ENCODE data around the gene TIGD3. TPM values are rescaled to one million over a fixed set of nuclear protein-coding genes. Genes with fewer than 3 reads are reported as not detected.

Gene TIGD3
- total RNA-seq, 2 donors from 2014 or later: 0.95 to 1.5 TPM

DNA sequence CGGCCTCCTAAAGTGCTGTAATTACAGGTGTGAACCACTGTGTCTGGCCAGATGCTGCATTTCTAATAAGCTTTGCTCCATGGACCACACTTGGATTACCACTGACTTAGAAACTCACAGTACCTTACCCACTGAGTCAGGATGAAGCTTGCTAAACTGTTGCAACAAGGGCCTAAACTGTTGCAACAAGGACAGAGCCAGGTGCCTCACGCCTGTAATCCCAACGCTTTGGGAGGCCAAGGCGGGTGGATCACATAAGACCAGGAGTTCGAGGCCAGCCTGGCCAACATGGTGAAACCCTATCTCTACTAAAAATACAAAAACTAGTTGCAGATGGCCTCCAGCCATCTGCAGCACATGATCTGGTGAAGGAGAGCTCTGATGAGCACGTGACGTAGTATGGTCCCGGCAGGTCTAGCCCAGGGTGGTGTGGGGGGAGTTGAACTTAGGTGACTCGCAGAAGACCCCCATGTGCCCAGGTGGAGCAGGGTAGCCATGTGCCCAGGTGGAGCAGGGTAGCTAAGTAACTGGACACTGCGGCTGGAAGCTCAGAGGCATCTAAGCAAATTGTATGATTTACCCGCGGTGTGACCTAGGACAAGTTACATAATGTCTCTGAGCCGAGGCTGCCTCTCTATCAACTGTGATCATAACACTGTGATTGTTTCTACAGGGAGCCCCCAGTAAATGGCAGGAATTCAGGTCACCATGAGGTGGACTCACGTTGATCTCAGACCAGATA lies 19.5 kb downstream of the TIGD3 start:
- Mint-ChIP-seq H3K27me3 (no peaks in the 10 kb centered on the region), H3K4me1 (no peaks in the 10 kb centered on the region), H3K4me3 (no peak overlapping the region), H3K27ac (no peak overlapping the region), H3K36me3 (ENCODE audit: low read depth) (no peaks in the 10 kb centered on the region), H3K9me3 (no peaks in the 10 kb centered on the region)
- ATAC-seq (replicated peaks): no peak

DNA sequence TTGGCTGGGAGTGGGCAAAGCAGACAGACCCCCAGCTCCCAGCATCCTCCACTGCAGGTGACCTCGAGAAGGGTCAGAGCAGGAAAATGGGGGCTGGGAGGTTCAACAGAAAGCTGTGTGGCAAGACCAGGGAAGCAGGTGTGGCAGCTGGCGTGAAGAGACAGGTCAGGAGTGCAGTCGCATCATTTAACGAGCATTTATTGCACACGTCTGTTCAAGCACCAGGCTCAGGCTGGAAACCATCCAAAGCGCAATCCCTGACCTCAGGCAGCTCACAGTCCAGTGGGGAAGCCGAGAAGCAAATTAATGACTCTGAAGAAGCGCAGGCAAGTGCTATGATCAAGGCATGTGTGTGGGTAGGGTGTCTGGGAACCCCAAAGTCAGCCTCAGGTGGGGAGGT lies 20.5 kb downstream of the TIGD3 start:
- Mint-ChIP-seq H3K9me3 (no peaks in the 10 kb centered on the region), H3K4me3 (no peak overlapping the region), H3K4me1 (no peaks in the 10 kb centered on the region), H3K27me3 (no peaks in the 10 kb centered on the region), H3K27ac (peak overlapping the region; percentile 6), H3K36me3 (ENCODE audit: low read depth) (no peaks in the 10 kb centered on the region)
- no peak for ATAC-seq (replicated peaks)

DNA sequence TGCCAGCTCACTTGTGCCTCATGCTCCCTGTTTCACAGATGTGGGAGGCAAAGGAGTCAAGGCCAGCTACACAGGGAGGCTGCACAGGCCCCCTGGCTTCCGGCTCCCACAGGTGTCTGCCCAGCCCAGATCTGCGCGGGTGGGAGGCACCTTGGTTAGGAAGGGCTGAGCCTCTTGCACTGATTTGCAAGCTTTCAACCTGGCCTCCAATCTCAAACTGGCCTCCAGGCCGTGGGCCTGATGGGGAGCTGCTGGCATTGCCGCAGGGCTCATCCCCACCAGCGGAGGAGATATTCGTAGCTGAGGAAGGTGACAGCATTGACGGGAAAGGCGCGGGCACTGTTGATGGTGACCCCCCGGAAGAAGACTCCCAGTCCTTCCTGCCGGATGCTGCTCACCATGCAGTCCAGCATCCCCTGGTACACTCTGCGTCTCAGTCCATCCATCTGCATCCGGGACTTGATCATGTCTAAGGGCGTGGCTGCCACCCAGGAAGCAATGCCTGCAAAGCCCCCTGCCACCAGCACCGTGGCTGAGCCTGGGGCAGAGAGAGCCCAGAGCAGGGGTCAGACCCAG lies 21.7 kb downstream of the TIGD3 start:
- Mint-ChIP-seq H3K36me3 (ENCODE audit: low read depth) (no peaks in the 10 kb centered on the region), H3K9me3 (no peaks in the 10 kb centered on the region), H3K4me1 (no peaks in the 10 kb centered on the region), H3K4me3 (no peak overlapping the region), H3K27ac (no peak overlapping the region), H3K27me3 (no peaks in the 10 kb centered on the region)
- peak; percentile 37 for ATAC-seq (replicated peaks)

DNA sequence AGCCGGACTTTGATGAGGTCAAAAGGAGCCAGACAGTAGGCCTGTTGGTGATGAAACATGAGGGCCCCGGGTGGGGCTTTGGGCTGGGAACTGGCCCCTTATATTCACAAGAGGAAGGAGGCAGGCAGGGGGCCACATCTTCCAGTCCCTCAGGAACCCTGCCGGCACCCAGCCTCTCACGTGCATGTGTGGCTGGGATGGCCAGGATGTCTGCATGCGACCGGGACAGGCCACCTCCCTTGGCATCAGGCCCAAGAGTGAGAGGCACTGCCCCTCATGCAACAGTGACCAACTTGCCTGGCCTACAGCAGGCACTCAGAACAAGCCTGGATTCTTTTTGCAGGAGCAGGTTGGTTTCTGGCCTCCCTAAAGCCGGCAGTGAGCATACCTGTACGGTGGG lies 22.5 kb downstream of the TIGD3 start:
- no peak overlapping the region for H3K27ac Mint-ChIP-seq
- no peak overlapping the region for H3K4me3 Mint-ChIP-seq
- no peaks in the 10 kb centered on the region for H3K27me3 Mint-ChIP-seq
- no peak for ATAC-seq (replicated peaks)
- no peaks in the 10 kb centered on the region for H3K4me1 Mint-ChIP-seq
- no peaks in the 10 kb centered on the region for H3K9me3 Mint-ChIP-seq
- H3K36me3 Mint-ChIP-seq (ENCODE audit: low read depth): no peaks in the 10 kb centered on the region

DNA sequence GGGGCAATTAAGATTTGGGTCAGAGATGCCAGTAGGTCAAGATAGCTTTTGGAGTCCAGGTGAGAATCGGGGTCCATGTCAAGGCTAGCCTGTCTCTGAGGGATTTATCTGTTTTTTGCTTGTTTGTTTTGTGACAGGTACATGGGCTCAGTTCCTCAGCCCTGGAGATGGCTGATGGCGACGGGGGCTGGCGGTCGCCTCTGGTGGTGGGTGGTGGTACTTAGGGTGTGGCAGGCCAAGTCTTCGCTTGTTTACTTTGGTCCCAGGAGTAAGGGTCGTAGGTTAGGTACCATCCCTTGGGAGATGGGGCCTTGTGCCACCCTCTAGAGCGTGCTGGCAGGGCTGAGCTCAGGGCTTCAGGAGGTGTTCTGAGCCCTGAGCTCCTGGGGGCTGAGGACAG lies 23.2 kb downstream of the TIGD3 start:
- no peak for ATAC-seq (replicated peaks)
- Mint-ChIP-seq H3K9me3 (no peaks in the 10 kb centered on the region), H3K4me1 (no peaks in the 10 kb centered on the region), H3K36me3 (ENCODE audit: low read depth) (no peaks in the 10 kb centered on the region), H3K27me3 (no peaks in the 10 kb centered on the region), H3K27ac (peak overlapping the region; percentile 56), H3K4me3 (no peak overlapping the region)

DNA sequence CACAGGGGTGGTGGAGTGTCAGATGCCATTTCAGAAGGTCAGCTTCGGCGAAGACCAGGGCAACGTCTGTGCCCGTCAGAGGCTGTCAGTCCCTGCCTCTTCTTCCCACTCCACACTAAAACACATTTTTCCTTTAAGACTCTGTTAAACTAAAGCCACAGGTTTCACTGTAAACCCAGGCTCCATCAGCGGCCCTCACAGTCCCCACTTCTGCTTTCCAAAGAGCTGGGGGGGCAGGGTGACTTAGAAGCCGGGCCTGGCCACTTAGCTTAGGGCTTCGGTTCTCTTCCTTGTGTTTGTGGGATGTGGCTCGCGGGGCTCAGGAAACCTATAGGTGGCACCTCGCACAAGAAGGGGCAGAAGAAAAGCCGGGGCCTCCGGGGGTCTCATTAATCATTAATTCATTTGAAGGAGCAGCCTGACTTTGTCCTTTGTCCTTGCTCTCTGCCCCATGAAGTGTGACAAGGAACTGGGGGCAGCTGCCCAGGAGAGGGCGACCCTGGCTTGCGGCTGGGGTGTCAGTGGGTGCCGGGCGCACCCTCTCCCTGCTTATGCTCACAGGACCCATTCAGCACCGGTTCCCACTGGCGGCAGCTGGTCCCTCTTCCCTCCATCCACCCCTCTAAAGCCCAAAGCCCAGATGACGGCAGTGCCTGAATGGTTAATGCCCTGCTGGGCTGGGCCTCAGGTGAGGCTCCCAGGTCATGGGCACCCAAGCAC lies 23.8 kb downstream of the TIGD3 start:
- Mint-ChIP-seq H3K36me3 (ENCODE audit: low read depth) (peaks cover 4% of the 10 kb centered on the region), H3K27ac (peak overlapping the region; percentile 56), H3K27me3 (no peaks in the 10 kb centered on the region), H3K9me3 (no peaks in the 10 kb centered on the region), H3K4me3 (no peak overlapping the region), H3K4me1 (no peaks in the 10 kb centered on the region)
- ATAC-seq (replicated peaks): no peak

DNA sequence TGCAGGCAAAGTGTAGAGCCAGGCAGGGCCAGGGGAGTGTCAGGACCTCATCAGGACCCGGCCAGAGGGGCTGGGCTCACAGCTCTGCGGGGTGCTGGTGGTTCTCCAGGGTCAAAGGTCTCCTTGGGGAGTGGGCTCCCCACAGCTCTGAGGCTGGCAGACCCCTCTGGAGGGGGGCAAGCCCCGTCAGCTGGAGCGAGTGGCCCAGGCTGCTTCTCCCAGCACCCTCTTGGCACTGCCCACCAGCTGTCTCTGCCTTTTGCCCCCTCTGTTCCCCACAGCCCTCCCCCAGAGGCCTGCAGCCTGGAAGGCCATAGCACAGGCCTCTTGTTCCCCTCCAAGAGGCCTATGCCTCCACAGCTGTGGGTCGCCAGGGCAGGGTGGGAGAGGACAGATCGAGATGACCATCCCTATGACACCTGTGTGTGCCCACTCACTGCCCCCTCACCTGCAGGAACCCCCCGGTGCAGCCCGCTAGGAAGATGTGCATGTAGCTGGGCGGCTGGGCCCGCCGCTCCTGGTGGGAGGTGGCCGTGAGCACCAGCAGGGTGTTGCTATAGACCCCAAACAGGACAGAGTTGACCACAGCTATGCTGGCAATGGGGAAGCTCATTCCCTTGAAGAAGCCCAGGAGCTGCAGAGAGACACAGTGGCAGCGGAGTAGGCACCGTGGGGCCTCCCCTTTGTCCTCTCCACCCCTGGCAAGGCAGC lies 24.5 kb downstream of the TIGD3 start:
- H3K9me3 Mint-ChIP-seq: no peaks in the 10 kb centered on the region
- no peak for ATAC-seq (replicated peaks)
- no peaks in the 10 kb centered on the region for H3K27me3 Mint-ChIP-seq
- peaks cover 4% of the 10 kb centered on the region for H3K36me3 Mint-ChIP-seq (ENCODE audit: low read depth)
- peaks cover 6% of the 10 kb centered on the region for H3K4me1 Mint-ChIP-seq
- H3K4me3 Mint-ChIP-seq: no peak overlapping the region
- no peak overlapping the region for H3K27ac Mint-ChIP-seq

DNA sequence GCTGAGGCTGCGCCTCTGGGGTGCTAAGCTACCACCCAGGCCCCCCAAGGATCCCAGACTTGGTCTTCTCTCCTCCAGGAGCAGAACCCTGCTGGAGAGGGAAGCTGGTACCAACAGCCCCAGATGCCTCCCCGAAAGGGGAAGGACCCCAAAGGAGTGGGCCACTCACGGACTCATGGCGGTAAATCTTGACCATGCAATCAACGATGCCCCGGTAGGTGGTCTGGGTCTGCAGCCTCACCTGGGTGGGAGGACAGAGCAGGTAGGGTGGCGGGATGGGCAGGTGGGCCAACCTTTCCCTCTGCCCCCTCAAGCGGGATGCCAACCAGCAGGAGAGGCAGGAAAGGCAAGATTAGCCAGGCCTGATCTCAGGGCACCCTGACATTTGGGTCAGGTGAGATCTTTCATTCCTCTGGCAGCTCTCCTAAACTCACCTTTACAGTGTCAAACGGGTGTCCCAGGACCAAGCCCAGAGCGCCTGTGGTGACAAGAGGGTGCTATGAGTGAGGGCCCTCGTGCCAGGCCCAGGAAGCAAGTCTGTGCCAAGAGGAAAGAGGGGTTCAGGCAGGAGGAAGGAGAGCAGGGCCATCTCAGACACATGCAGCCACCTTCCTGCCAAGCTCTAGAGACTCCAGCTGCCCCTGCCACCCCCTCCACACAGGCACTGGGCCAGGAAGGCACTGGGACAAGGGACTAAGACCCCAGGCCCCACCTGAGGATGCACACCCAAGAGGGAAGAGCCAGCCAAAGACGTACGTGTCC lies 25.3 kb downstream of the TIGD3 start:
- Mint-ChIP-seq H3K27ac (peak overlapping the region; percentile 74), H3K9me3 (no peaks in the 10 kb centered on the region), H3K4me1 (peaks cover 14% of the 10 kb centered on the region), H3K27me3 (no peaks in the 10 kb centered on the region), H3K36me3 (ENCODE audit: low read depth) (peaks cover 4% of the 10 kb centered on the region), H3K4me3 (peak overlapping the region; percentile 89)
- no peak for ATAC-seq (replicated peaks)

DNA sequence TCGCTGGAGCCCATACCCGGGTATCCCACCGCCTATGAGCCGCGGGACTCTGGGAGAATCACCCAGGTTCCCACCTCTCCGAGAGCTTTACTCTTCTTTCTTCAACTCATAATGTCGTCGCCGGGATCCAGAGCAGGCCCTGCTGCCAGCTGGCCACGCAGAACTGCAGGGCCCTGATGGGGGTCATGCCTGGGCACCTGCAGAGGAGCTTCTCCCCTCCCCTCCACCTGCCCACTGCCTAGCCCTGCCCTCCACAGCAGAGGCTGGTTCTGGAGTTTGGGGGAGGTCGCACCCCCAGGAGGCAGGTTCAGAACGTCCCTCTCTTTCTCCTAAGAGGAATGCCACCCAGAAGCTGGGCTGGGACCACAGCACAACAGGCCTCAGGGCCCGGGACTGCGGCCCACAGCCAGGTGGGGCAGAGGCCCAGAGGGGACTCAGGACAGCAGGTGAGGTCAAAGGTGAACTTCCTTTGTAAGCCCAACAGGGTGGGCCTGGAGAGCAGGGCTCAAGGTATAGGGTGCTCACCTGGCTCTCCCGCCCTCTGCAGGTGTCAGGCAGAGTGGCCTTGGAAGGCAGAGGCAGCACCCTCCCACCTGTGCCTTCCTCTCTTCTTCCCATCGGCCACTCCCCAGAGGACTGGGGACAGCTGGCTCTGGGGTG lies 26.0 kb downstream of the TIGD3 start:
- no peak for ATAC-seq (replicated peaks)
- Mint-ChIP-seq H3K27me3 (no peaks in the 10 kb centered on the region), H3K27ac (peak overlapping the region; percentile 94), H3K9me3 (no peaks in the 10 kb centered on the region), H3K36me3 (ENCODE audit: low read depth) (peaks cover 4% of the 10 kb centered on the region), H3K4me1 (peaks cover 21% of the 10 kb centered on the region), H3K4me3 (peak overlapping the region; percentile 89)

DNA sequence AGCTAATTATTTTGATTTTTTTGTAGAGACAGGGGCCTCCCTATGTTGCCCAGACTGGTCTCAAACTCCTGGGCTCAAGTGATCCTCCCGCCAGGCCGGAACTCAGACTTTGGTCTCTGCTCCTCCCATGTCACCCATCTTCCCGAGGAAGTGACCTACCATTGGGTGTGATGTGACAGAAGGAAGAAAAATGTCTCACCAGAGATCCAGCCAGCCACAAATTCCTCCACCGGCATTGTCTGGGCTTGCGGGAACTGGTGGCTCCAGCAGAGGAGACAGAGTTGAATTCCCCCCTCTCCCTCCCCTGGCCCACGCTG lies 27.1 kb downstream of the TIGD3 start:
- Mint-ChIP-seq H3K4me1 (peaks cover 21% of the 10 kb centered on the region), H3K27me3 (no peaks in the 10 kb centered on the region), H3K9me3 (no peaks in the 10 kb centered on the region), H3K27ac (peak overlapping the region; percentile 94), H3K36me3 (ENCODE audit: low read depth) (peaks cover 4% of the 10 kb centered on the region), H3K4me3 (peak overlapping the region; percentile 89)
- ATAC-seq (replicated peaks): peak; percentile 30

DNA sequence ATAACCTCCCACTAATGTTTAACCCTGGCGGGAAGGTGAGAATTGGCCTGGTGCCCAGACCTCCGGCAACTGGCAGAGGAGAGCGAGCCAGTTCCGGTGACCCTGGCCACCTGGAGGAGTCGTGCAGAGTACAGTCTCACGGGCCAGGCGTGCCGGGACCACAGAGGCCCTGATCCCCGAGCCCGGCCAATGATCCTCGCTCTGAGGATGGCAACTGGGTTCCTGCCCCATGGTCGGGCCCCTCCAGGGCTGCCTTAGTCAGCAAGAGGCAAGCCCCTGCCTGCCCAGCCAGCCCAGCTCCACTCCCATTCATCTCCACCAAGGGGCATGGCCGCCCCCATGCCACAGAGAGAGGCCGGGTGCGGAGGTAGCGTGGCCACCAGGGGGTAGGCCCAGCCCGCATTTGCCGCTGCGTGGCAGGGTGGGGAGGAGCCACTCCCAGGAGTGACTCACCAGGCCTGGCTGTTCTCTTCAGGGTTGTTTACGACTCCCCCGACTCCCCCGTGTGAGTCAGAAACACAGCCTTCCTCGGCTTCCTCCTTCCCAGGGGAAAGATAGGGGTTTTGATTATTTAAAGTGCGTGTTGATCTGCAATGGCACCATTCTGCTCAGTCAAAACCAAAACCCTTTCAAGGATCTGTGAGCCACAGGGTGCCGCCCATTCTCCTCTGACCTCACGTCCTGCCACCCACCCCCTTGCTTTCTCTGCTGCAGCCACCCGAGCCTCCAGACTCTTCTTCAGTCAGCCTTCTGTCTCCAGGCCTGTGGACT lies 27.7 kb downstream of the TIGD3 start, which contains the start of gene SLC25A45:
Gene SLC25A45 (minus strand): TSS at position 614 of the 771 bp plus-strand sequence. CDS start 695 bp downstream, outside the sequence.
- Mint-ChIP-seq H3K27me3 (no peaks in the 10 kb centered on the region), H3K9me3 (no peaks in the 10 kb centered on the region), H3K4me1 (peaks cover 21% of the 10 kb centered on the region), H3K36me3 (ENCODE audit: low read depth) (peaks cover 9% of the 10 kb centered on the region), H3K4me3 (peak within 1 kb of the TSS; percentile 89), H3K27ac (peak within 1 kb of the TSS; percentile 94)
- ATAC-seq (replicated peaks): peak; percentile 86

DNA sequence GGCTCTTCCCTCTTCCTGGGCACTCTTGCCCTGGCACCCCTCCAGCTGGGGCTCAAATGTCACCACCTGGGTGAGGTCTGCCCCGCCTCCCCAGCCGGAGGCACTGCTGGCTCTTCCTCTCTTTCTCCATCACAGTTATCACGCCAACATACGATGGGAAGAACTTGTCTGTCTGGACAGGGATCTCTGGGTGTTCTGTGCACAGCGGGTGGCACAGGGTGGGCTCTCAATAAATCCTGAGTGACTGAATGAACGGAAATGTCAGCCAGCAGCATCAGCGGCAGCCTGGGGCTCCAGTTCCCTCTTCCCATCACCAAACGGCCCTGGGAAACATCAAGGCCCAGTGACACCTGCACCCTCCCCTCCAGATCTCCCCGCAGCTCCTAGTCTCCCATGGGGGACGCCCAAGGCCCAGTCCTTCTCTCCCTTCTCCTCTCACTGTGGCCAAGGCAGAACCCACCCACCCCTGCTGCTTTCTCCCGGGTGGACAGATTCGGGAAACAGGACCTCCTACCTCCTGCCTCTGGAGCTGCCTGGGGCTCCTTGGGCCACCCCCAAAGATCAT lies 28.3 kb downstream of the TIGD3 start:
- Mint-ChIP-seq H3K27ac (peak overlapping the region; percentile 94), H3K4me1 (peaks cover 21% of the 10 kb centered on the region), H3K36me3 (ENCODE audit: low read depth) (peaks cover 12% of the 10 kb centered on the region), H3K27me3 (no peaks in the 10 kb centered on the region), H3K9me3 (no peaks in the 10 kb centered on the region), H3K4me3 (peak overlapping the region; percentile 89)
- ATAC-seq (replicated peaks): no peak

DNA sequence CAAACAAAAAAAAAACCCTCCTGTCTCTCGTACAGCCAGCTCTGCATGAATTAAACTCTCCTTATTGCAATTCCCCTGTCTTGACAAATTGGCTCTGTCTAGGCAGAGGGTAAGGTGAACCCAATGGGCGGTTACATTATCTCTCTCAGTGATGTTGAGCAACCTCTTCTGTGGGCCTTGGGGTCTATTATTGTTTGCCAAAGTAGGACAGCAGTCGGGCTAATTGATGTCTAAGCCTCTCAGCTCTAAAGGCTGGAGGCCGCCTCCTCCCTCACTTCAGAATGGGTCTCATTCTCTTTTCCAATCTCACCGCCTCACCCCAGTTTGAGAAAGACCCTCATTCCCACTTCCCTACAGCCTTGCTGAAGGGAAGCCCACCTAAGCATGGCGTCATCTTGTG lies 29.2 kb downstream of the TIGD3 start:
- Mint-ChIP-seq H3K27me3 (no peaks in the 10 kb centered on the region), H3K4me1 (peaks cover 24% of the 10 kb centered on the region)
- ATAC-seq (replicated peaks): no peak

More for the DNA sequence above, 29.2 kb downstream of the TIGD3 start:
- H3K27ac Mint-ChIP-seq: peak overlapping the region; percentile 94
- H3K4me3 Mint-ChIP-seq: peak overlapping the region; percentile 89
- H3K9me3 Mint-ChIP-seq: no peaks in the 10 kb centered on the region
- peaks cover 21% of the 10 kb centered on the region for H3K36me3 Mint-ChIP-seq (ENCODE audit: low read depth)
